Activated CD4-positive, alpha-beta T cell treated with anti-CD3 and anti-CD28 coated beads, Interleukin-2, amount 50 U/mL, for 1 hour (primary cell): Measurements from ENCODE around the gene RBMS1.
"Not testable (repeated sequence)": the region's sequence is repeated elsewhere in the genome, so short reads cannot be mapped to it uniquely, and the experiment has no call there.

ENCODE experiments used
- DNase-seq: peaks from one replicate; pipeline ENCODE4 v3.0.0-alpha.2; 2020

The RBMS1 gene

DNA sequence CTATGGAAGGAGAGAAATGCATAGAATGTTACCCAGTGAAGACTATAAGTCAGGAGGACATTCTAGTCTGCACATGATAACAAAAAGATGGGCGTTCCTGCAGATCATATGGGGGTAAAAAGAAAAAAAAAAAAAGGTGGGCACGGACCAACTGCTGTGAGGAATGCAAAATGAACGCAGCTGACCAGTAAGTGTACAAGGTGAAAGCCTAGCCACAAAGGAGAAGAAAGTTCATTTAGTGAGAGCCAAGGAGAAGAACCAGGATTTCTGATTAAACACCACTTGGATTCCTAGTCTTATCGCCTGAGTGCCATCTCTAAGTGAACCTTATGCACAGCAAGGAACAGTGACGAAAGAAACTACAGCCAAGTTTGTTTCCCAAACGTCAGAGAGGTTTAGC lies 26.5 kb downstream of the RBMS1 start:
- no peak for DNase-seq

DNA sequence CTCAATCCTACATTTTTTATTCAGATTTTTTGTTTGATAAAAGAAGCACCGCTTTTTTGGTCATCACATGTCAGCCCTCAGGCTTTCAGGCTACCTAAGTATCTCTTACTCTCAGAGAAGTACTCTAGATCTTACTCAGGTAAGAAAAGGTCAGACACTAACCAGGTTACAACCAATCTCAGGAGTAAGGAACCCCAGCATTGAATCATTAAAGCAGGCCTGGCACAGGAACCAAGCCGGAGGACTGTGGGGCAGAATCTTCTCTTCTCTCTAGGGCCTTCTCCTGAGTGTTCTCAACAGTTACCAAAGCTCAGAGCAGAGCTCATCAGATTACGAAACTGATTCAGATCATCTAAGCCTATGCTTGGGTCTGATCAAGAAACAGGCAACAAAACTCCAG lies 28.2 kb downstream of the RBMS1 start:
- DNase-seq = no peak

DNA sequence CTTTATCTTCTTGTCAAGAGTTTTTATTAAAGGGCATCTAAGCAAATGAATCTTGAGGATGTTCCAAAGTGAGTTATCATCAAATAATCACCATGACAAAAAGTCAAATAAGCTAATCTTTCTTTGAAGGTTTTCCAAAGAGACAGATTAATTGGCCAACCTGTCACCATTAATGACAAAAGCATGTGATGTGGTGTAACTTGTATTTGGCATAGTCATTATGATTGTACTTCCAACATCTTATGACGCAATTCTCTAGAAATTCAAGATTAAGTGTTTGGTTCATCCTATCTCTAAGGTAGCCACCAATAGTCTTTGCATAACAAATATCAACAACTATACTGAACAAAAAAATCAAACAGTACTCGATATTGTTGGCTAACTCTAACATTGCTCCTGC lies 28.6 kb downstream of the RBMS1 start:
- no peak for DNase-seq

DNA sequence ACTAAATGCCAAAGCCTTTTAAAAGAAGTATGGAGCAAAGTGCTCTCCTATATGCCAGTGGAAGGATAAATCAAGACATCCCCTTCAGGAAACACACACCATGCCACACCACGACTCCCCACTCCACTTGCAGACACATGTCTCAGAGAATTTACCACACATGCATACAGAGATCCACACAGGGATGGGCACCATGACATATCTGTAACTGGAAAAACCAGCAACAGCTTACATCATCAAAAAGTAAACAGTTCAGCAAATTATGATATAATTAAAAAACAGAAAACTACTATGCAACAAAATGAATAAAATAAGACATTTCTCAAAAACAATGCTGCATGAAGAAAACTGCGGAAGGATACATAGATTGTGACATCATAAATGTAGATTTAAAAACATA lies 29.6 kb downstream of the RBMS1 start:
- no peak for DNase-seq

DNA sequence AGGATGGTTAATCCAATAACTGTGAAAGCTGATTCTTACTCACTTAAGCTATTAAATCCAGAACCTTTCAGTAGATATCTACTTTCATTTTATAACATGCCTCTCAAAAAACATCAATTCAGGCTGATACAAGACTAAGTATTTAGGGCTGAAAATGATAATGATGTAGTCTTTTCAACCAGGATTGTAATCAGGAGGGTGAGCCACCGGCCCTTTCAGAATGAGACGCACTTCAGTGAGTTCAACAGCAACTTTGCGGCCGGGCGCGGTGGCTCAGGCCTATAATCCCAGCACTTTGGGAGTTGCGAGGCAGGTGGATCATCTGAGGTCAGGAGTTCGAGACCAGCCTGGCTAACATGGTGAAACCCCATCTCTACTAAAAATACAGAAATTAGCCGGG lies 30.4 kb downstream of the RBMS1 start:
- no peak for DNase-seq

DNA sequence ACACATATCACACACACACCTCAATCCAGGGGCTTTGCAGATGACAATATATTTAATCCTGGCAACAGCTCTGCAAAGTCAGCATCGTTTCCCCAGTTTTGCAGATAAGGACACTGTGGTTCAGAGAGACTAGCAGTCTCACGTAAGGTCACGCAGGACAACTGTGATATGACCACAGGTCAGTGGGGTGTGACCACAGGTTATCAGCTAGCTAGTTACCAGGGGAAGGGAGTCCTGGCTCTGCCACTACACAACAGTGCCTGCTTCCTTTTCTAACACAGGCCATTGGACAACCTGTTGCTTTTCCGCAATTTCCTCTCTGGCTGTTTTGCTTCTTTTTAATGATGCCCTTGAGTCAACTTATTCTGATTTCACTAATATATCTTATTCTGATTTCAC lies 33.3 kb downstream of the RBMS1 start:
- DNase-seq = no peak

DNA sequence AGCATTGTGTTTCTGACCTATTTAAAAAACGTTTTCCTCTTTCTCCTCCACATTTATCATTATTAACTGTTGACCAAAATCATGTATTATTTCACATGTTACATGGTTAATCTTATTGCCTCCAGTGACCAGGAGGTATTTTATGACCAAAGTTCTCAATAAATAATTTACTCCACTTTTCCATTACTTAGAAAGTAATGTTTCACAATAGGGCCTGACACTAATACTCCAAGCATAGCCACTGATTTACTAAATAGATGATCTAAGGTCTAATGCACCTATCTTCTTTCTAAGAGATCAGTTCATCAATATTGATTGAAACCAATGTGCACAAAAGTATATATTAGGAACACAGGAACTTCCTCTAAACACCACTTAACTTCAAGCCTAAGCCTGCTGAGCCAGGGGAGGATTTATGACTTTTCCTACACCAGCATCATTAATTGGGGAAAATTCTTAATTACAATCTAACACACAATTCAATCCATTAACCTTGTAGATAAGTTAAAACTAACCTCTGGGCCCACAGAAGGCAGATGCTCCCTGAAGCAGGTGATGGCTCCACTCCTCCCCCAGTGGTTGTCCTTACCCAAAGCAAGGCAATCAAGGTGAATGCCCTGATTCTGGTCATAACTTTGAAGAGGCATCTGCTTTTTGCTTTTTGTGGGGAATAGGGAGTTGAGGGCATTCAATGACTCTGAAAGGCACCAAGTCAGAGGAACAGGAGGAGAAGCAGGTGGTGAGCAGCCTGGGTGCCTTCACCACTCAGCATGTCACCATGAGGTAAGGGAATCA lies 33.9 kb downstream of the RBMS1 start:
- no peak for DNase-seq

DNA sequence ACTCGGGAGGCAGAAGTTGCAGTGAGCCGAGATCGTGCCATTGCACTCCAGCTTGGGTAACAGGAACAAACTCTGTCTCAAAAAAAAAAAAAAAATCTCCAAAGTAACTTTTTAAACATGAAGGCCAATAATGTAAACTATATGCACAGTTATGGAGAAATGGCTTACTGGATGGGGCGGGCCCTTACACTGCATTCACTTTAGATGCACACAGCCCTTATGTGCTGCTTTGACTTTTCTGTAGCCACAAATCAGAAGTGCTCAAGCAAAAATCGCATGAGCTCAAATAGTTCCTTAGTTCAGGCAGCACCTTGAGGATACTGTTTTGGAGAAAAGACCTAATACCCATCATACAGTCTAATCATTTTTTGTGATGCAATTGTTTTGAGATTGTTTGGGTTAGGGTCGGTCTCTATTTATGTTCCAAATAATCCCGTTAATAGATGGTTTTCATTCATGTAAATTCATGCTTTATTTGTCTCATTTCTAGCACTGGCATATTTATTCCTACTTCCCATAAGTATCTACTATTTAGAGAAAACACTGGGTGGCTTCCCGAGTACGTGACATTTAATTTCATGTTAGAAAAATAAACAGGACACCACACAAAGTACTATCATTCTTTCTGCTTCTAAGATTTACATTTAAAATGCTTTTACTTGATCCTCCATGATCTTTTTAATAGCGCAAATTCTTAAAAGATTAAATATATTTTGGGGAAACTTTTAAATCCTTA lies 34.7 kb downstream of the RBMS1 start:
- DNase-seq = no peak

DNA sequence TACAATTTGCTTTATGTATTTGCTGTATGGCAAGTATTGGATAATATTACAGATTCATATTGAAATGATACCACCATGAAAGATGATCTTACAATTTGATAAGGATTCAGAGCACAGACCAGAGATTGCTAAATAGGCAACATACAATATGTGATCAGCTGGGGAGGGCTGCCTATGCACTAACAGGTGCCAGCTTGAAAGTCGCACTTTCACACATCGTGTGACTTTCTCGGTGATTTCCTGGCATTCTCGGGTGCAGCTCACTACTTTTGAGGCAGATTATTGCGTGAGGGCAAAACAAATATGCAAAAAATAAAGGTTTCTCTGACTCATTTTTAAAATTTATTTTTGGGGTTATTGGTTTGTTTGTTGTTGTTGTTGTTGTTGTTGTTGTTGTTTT lies 36.0 kb downstream of the RBMS1 start:
- no peak for DNase-seq

DNA sequence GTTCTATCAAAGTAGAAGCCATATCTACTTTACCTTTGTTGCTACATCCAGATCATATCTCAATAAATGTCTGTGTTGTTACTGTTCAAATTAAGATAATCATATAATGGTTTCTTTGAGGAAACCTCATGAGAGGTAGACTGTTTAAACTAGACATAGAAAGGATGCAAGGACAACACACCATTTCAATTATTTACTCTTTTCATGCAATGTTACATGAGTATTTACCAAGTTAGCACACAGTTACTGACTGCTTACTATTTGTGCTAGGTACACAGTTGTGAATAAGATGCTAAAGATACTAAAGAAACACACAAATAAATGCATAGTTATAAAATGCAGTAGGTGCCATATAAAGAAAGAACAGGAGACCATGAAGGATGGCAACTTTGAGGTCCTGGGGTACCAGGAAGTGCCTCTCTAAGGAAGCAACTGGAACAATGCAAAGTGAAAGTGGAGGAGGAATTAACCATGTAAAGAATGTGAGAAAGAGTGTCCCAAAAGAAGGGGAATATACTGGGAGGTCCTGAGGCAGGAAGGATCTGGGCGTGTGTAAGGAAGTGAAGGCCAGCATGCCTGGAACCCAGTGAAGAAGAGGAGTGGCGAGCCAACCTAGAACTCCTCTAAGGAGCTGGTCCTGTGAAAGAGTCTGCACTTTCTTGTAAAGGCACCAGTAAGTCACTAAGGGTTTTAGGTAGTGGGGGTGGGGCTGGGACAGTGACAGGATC lies 39.4 kb downstream of the RBMS1 start:
- DNase-seq = no peak

DNA sequence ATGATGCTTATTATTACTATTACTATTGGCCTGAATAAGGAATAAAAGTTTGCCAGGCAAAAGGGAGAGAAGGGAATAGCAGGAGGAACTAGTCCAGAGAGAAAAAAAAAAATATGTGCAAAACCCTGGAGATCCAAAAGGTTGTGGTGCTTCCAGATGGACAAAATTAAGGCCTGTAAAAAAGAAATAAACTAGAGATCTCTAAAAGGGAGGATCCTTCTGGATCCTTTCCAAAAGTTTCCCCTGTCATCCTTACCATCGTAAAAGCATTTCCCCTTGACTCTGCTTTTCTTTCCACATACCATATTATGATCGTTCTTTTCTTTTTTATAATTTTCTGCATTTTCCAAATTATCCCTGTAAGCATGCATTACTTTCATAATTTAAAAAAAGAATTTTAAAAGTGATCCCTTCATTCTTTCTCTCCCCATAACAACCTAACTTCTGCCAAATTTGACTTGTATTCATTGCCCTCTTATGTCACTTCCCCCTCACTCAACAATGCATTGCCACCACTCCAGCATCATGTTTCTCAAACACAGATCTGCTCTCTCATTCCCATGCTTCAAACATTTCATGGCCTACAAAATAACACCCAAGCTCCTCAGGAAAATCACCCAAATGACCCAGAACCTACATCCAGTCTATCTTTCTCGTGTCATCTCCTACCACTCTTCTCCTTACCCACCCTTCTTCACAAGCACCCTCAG lies 40.3 kb downstream of the RBMS1 start:
- no peak for DNase-seq

DNA sequence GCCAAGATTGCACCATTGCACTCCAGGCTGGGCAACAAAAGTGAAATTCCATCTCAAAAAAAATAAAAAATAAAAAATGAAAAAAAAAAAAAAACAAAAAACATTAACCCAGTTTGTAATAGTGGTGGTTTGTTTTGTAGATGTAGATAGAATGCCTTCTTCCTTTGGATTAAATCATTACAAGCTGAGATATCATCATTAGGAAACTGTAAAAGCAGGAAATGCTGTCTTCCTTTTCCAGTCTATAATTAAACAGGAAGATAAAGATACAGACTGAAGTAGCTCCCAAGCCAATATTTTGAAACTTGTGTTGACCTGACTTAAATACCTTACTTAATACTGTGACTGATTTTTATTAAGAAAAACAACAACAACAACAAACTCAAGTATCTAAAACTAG lies 43.1 kb downstream of the RBMS1 start:
- no peak for DNase-seq

DNA sequence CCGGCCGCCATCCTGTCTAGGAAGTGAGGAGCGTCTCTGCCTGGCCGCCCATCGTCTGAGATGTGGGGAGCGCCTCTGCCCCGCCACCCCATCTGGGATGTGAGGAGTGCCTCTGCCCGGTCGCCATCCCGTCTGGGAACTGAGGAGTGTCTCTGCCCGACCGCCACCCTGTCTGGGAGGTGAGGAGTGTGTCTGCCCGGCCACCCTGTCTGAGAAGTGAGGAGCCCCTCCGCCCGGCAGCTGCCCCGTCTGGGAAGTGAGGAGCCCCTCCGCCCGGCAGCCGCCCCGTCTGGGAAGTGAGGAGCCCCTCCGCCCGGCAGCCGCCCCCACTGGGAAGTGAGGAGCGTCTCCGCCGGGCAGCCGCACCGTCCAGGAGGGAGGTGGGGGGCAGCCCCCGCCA lies 44.8 kb downstream of the RBMS1 start:
- DNase-seq = not testable (repeated sequence)

DNA sequence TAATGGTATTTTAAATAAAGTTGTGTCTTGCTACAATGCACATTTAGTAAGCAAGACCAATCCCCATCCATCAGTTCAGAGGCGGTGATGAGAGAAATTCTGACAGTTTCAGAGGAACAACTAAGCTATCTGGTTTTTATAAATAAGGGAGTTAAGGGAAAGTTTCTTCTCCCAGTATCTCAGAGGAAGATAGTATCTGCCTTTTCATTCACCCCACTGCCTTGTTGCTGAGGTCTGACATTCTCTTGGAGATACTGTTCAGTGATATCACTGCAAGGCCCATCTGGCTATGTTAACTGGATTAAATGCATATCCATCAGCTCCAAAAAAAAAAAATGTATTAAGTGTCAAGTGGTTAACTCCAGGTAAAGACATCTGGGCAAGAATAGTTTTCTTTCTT lies 47.9 kb downstream of the RBMS1 start:
- no peak for DNase-seq

DNA sequence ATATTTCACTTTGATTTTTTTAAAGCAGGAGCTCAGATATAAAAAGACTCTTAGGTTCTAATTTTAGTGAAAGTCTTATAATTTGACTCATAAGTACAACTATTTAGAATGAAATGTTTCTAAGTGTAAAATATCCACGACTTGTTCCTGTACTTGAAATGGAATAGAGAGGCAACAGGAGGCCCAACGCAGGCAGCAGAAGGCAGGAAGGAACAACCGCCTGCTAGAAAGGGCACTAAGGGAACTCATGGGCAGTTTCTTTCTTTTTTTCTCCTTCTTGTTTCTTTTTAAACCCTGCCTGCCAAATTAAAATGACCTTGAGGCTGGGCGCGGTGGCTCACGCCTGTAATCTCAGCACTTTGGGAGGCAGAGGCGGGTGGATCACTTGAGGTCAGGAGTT lies 51.0 kb downstream of the RBMS1 start:
- no peak for DNase-seq

DNA sequence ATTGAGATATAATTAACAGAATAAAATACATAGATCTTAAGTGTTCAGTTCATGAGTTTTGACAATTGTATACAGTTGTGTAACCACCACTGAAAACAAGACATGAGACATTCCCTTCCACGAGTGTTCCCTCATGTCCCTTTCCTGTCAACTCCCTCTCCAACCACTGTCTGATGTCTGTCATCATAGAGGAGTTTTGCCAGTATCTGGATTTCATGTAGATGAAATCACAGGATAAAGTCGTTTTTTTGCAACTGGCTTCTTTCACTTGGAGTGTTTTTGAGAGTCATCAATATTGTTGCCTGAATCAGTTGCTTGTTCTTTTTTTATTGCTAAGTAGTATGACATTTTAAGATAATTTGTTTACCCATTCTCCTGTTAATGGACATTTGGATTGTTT lies 52.7 kb downstream of the RBMS1 start:
- DNase-seq = no peak

DNA sequence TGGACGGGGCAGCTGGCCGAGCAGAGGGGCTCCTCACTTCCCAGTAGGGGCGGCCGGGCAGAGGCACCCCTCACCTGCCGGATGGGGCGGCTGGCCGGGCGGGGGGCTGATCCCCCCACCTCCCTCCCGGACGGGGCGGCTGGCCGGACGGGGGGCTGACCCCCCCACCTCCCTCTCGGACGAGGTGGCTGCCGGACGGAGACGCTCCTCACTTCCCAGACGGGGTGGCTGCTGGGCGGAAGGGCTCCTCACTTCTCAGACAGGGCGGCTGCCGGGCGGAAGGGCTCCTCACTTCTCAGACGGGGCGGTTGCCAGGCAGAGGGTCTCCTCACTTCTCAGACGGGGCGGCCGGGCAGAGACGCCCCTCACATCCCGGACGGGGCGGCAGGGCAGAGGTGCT lies 54.6 kb downstream of the RBMS1 start:
- DNase-seq = not testable (repeated sequence)

DNA sequence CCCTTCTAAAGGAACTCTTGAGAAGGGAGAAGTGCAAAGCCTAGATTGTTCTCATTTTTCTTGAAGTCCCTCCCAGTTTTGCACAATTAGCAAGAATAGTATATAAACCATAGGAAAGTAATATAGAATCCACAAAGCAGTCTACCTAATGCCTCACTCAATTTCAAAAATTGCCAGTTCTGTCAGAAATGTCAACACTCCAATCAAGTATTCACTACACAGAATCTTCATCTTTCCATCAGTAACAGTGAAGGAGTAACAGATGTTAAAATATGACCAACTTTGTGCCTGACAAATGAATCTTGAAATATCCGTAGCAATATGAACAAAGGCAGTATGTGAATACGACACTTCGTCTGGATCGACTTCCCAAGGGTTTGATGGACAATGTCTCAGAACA lies 56.3 kb downstream of the RBMS1 start:
- no peak for DNase-seq

DNA sequence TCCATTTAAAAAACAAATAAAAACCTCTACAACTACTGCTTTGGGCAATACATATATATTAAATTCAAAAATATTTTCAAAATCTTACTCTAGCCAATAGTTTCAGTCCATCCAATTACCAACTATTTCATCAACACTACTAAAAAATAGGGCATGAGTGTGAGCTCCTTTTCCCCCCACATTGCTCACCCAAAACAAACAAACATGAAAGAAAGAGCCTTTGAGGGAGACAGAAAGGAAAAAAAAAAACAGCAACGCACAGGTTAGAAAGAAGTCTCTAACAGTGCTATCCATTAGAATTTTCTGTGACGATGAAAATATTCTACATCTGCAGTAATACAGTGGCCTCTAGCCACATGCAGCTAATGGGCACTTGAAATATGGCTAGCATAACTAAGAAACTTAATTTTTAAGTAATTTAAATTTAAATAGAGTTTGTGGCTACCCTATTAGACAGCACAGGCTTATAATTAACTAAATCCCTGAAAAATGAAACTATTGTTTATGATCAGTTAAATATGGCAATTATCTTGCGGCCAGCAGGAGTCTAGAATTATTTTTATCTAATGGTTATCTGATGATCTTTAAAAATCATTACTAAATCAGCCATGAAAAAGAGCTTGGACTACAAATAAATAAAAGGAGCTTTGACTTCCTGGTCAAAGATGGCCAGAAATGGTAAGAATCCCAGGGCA lies 59.2 kb downstream of the RBMS1 start:
- DNase-seq = no peak

DNA sequence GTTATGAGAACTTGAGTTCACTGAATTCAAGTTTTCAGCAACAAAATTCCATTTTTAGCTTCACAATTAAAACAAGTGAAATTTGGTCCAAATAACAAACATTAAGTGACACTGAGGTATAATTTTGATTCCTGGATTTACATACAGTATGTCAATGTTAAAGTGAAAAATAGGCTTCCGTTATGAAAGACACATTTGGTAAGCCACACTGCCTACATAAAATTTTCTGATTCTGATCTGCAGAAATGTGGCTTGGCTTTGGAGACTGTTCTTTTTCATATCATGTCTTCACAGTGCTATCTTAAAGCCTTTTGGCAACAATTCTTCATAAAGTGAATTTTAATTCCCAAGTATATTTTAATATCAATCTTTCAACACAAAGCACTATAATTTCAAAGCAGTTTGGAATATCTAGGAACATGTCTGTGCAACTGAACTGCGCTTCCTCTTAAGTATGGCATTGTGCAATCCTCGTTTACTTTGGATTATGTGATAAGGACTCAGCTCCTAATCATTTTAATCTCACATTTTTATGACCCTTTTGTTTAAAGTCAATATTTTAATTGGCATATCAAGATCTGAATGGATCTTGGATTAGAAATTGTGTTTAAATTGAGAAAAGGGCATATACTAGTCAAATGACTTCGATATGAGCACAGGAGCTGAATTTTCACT lies 60.0 kb downstream of the RBMS1 start:
- no peak for DNase-seq

DNA sequence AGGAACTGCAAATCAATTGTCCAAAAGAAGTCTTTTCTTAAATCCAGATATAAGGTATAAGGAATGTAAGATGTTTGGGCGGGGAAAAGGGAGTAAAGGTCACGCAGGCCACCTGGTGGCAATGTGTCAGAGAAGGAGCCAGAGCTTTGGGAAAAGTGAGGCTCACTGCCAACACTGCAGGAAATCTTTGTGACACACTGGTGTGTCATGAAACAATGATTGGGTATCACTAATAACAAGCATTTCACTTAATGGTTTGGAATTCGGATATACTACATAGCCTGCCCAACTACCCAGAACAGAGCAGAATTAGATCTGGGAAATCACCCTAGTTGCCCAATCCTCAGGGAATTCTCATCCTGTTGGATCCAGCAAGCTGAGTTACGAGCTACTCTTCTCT lies 61.0 kb downstream of the RBMS1 start:
- no peak for DNase-seq

DNA sequence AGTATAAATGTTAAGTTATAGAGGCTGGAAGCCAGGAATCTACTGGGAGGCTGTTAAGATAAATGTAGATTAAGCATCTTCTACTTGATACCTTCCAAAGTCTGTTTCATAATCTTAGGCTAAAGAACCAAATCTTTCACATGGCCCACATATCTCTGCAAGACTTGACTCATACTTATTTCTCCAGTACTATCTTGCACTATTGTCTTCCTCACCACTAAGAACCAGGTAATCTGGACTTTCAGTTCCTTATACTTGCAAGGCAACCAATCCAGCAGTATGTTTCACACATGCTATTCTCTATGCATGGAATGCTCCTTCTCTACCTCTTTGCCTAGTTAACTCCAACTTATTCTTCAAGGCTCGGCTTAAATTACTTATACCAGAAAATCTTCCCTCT lies 62.2 kb downstream of the RBMS1 start:
- DNase-seq = no peak
